Thoracic aorta (tissue), 2 donors: ENCODE measurements around the gene FBXL14. TPM values are rescaled to one million over a fixed set of nuclear protein-coding genes. Genes with fewer than 3 reads are reported as not detected.

Experiments used
- ATAC-seq: fragments of 150-250 bp; one replicate; pipeline ENCODE4 v1.8.0; 2017; ENCODE audit warnings: low read depth; ENCODE audit not compliant: insufficient number of reproducible peaks, low FRiP score
- DNase-seq: peaks from one replicate; pipeline ENCODE4 v3.0.0-alpha.2; 2020; ENCODE audit warnings: low spot score
- H3K27ac ChIP-seq, 2 donors: fragments of 200-600 bp; sonication (generic); 1 replicate in 1 of 2; 2 replicates in 1 of 2; pipeline ENCODE4 v1.5.1; 2016; ENCODE audit warnings: mild to moderate bottlenecking in 2 of 2, moderate library complexity in 2 of 2
- H3K27me3 ChIP-seq: fragments of 200-600 bp; sonication (generic); replicated peaks from 2 replicates; pipeline ENCODE4 v1.6.0; 2016; ENCODE audit warnings: mild to moderate bottlenecking; ENCODE audit not compliant: insufficient read depth
- H3K36me3 ChIP-seq: fragments of 200-600 bp; sonication (generic); one replicate; pipeline ENCODE4 v1.5.1; 2016
- H3K4me1 ChIP-seq, 2 donors: fragments of 200-600 bp; sonication (generic); 1 replicate in 1 of 2; 2 replicates in 1 of 2; pipeline versions ENCODE4 v1.5.1 to v1.6.0; 2016; ENCODE audit warnings: low read depth in 2 of 2, mild to moderate bottlenecking in 1 of 2; ENCODE audit not compliant: control insufficient read depth in 1 of 2
- H3K4me3 ChIP-seq: fragments of 200-600 bp; sonication (generic); 2 replicates; pipeline ENCODE4 v1.5.1; 2016; ENCODE audit warnings: mild to moderate bottlenecking
- H3K9me3 ChIP-seq: fragments of 200-600 bp; sonication (generic); 2 replicates; pipeline ENCODE4 v1.5.1; 2016
- total RNA-seq, 2 donors: library from RNA; depleted of rRNA; stranded (reverse); fragments of >200 nt; gene quantifications; one replicate each; pipeline versions ENCODE4 v1.1.0 to v1.2.3, GENCODE V29; 2016
- TF ChIP-seq, protein P1 (sequence below): fragments of 200-600 bp; sonication (generic); IDR thresholded peaks from one replicate; pipeline ENCODE4 v1.5.1; 2019; ENCODE audit warnings: antibody characterized with exemption

The FBXL14 gene
- total RNA-seq, 2 donors from 2014 or later, result 15.0 to 17.0 TPM

DNA sequence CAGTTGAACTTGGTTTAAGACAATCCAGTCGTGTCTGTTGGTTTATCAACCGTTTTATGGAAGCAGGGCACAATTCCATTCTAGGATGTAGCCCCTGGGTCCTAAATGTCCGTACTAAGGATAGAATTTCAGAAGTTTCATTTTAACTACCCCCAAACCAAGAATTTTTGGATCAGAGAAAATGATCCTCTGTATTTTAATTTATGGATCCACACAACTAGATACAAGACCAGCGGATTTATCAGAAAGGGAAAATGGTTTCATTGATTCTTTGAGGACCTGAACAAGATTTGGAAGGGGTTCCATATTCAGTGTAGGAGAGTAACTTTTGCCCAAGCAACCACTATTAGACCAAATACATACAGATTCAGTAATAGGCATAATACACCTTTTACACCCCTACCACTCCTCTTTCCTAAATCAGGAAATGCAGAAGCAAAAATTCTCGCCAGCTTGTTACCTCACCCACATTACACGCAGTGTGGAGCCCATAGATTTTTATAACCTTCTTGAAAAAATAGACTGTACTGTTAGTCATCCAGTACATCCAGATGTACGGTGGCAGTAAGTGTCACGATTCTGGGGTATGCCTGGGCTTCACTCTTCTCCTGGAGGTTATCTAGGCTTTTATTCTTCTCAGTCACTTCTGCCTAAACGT is 1.4 kb upstream of the FBXL14 start:
- TF ChIP-seq, protein P1, sequence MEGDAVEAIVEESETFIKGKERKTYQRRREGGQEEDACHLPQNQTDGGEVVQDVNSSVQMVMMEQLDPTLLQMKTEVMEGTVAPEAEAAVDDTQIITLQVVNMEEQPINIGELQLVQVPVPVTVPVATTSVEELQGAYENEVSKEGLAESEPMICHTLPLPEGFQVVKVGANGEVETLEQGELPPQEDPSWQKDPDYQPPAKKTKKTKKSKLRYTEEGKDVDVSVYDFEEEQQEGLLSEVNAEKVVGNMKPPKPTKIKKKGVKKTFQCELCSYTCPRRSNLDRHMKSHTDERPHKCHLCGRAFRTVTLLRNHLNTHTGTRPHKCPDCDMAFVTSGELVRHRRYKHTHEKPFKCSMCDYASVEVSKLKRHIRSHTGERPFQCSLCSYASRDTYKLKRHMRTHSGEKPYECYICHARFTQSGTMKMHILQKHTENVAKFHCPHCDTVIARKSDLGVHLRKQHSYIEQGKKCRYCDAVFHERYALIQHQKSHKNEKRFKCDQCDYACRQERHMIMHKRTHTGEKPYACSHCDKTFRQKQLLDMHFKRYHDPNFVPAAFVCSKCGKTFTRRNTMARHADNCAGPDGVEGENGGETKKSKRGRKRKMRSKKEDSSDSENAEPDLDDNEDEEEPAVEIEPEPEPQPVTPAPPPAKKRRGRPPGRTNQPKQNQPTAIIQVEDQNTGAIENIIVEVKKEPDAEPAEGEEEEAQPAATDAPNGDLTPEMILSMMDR, result no peak
- peak overlapping the region; percentile 83 for H3K4me3 ChIP-seq

DNA sequence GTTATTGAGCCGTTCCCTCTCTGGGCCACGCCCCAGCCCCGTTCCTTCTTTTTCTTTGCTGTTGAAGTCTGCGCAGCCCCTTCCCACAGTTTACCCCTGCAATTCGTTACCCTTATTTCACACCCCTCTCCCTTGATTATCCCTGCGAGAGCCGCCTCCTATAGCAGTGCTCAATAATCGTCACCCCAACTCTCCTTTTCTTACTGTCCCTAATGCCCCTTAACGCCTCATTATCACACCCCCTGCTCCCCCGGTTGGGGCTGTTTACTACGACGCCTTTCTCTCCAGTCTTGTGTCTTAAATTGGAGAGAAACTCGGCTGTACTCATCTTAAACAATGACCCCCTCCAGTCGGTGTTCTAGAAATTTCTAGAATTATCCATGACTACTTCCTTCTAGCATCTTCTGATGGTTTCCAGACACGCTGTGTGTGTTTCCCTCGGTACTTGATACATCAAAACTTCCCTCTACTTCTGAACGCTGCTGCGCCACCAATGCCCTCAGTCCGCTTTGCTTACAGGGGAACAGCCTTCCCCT is 713 bp upstream of the FBXL14 start:
- no peak for DNase-seq
- Histone ChIP-seq H3K27me3 (no peaks in the 10 kb centered on the region), H3K9me3 (no peaks in the 10 kb centered on the region), H3K27ac (peak overlapping the region; percentile 86 to 87), H3K4me1 (peaks cover 21 to 42% of the 10 kb centered on the region in 2 donors), H3K4me3 (peak overlapping the region; percentile 83), H3K36me3 (no peaks in the 10 kb centered on the region)
- ATAC-seq, result peak; percentile 14
- TF ChIP-seq, protein P1, result no peak

More for the DNA sequence above, 1.4 kb upstream of the FBXL14 start:
- ATAC-seq (no peak), DNase-seq (no peak)
- Histone ChIP-seq H3K4me1 (peaks cover 17 to 38% of the 10 kb centered on the region in 2 donors), H3K9me3 (no peaks in the 10 kb centered on the region), H3K27me3 (no peaks in the 10 kb centered on the region), H3K27ac (peak overlapping the region; percentile 86 to 87), H3K36me3 (no peaks in the 10 kb centered on the region)

- Histone ChIP-seq H3K36me3 (no peaks in the 10 kb centered on the region), H3K27ac (peak overlapping the region; percentile 65 to 75), H3K4me1 (peaks cover 26 to 43% of the 10 kb centered on the region in 2 donors), H3K9me3 (no peaks in the 10 kb centered on the region), H3K27me3 (no peaks in the 10 kb centered on the region), H3K4me3 (peak overlapping the region; percentile 83)
- ATAC-seq (peak; percentile 51), DNase-seq (no peak)
- TF ChIP-seq, protein P1, result no peak
Measured at GRCh38 chr12:1594006-1594260, 448 bp downstream of the FBXL14 start.

DNA sequence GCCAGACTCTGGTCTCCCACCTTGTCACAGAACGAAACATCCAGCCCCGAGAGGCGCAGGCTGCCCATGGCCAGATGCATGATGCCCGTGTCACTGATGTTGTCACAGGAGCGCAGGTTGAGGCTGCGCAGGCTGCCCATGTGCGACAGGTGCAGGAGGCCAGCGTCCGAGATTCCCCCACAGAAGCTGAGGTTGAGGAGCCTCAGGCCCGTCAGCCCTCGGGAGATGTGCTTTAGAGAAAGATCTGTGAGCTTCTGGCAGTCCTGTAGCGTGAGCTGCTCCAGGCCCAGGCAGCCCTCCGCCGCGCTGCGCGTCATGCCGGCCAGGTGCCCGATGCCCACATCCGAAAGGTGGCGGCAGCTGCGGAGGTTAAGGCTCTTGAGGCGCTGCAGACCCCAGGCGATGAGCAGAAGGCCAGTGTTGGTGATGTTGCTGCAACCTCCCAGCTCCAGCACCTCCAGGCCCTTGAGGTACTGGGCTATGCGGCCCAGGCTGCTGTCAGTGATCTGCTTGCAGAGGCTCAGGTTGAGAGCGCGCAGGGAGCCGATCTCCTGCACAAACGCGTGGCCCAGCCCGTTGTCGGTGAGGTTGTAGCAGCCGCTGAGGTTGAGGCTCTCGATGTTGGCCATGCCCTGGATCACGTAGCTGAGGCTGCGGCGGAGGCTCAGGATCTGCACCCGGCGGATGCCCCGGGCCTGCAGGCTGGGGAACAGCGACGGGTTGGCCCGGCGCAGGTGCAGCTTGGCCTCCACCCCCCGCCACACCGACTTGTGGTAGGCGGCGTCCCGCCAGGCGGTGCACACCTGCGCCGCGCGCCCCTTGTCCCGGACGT is 991 bp downstream of the FBXL14 start:
- H3K27me3 ChIP-seq, result no peaks in the 10 kb centered on the region
- H3K36me3 ChIP-seq, result no peaks in the 10 kb centered on the region
- ATAC-seq, result no peak
- H3K4me1 ChIP-seq, result peaks cover 26 to 48% of the 10 kb centered on the region in 2 donors
- no peak for DNase-seq
- peak overlapping the region; percentile 83 for H3K4me3 ChIP-seq
- H3K27ac ChIP-seq, result peak overlapping the region; percentile 65 to 75
- no peaks in the 10 kb centered on the region for H3K9me3 ChIP-seq
- TF ChIP-seq, protein P1, result no peak

DNA sequence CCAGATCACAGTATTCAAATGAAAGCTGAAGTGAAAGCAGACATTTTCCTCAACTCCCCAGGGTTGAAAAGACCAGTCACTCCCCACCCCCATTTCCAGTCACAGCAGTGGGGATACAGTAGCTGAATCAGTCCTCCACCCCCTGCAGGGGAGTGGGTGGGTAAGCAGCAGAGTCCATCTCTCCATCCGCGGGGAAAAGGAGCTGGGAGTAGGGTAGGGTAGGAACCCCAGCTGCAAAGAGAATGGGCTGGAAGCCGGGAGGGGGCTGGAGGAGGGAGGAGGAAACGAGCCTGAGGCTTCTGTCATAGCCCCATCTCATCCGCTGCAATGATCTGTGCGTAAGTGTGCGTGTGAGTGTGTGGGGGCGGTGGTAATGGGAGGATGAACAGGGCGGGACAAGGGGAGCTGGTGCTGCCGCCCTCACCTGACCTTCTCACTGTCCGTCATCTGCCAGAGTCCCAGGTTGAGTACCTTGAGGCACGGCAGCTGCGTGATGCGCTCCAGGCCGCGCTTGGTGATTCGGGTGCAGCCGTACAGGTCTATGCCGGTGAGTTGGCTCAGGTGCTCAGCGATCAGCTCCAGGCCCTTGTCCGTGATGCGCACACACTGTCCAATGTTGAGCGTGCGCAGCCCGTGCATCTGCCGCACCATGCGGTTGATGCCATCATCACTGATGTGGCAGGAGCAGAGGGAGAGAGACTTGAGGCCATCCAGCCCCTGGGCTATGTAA is 1.8 kb downstream of the FBXL14 start:
- peak overlapping the region in 1 of 2 donors; percentile 75 for H3K27ac ChIP-seq

More for the DNA sequence above, 1.8 kb downstream of the FBXL14 start:
- Histone ChIP-seq H3K9me3 (no peaks in the 10 kb centered on the region), H3K4me1 (peaks cover 29 to 56% of the 10 kb centered on the region in 2 donors), H3K36me3 (no peaks in the 10 kb centered on the region), H3K4me3 (peak overlapping the region; percentile 83), H3K27me3 (no peaks in the 10 kb centered on the region)
- ATAC-seq (no peak), DNase-seq (no peak)
- TF ChIP-seq, protein P1, result no peak
